B cell (primary cell): ENCODE results near the gene NINJ2.

Source experiments
- EZH2 ChIP-seq: IDR thresholded peaks from 2 replicates; pipeline ENCODE4 v1.6.1; 2012; ENCODE audit warnings: borderline replicate concordance, low read depth, mild to moderate bottlenecking, moderate library complexity, low read length; ENCODE audit not compliant: insufficient read depth, poor library complexity, severe bottlenecking
- TF ChIP-seq, protein P1 (sequence below): fragments of 200-600 bp; IDR thresholded peaks from one replicate; pipeline ENCODE4 v1.8.0; 2022; ENCODE audit warnings: antibody characterized with exemption, mild to moderate bottlenecking

DNA sequence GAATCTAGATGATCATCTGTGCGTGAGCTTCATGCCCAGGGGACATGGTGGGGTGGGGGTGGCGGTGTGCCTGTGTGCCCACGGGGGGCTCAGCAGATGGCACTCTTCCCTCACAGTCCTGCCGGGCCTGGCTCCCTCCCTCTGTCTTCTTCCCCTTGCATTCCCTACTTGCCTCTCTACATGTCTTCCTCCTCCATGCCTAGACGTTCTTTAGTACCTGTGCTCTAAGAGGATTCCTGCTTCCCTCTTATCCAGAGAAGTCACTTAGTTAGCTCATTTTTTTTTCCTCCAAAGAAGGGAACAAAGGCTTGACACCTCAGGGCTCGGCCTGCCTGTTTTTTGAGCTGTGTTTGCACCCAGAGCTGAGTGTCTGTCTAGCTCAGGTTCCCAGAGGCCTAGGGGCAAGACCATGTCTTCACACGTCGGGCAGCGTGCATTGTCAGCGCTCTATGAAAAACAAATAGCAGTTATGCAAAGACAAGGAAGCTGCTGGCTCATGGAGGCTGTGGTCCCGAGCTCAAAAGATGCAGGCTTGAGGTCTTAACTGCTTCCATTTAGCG, 48.8 kb downstream of the NINJ2 start:
- TF ChIP-seq, protein P1, sequence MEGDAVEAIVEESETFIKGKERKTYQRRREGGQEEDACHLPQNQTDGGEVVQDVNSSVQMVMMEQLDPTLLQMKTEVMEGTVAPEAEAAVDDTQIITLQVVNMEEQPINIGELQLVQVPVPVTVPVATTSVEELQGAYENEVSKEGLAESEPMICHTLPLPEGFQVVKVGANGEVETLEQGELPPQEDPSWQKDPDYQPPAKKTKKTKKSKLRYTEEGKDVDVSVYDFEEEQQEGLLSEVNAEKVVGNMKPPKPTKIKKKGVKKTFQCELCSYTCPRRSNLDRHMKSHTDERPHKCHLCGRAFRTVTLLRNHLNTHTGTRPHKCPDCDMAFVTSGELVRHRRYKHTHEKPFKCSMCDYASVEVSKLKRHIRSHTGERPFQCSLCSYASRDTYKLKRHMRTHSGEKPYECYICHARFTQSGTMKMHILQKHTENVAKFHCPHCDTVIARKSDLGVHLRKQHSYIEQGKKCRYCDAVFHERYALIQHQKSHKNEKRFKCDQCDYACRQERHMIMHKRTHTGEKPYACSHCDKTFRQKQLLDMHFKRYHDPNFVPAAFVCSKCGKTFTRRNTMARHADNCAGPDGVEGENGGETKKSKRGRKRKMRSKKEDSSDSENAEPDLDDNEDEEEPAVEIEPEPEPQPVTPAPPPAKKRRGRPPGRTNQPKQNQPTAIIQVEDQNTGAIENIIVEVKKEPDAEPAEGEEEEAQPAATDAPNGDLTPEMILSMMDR = peak; percentile 45
- TF ChIP-seq EZH2 = no peak
